Activated CD8-positive, alpha-beta memory T cell treated with anti-CD3 and anti-CD28 coated beads, Interleukin-2, amount 50 U/mL, for 24 hours (primary cell): ENCODE results near the gene ASTN2.

Experiments used
- DNase-seq: peaks from one replicate; pipeline ENCODE4 v3.0.0-alpha.2; 2020; ENCODE audit errors: extremely low read depth

The ASTN2 gene

GRCh38 chr9:117368684-117369230 is 46.1 kb downstream of the ASTN2 start:
- DNase-seq, result no peak

GRCh38 chr9:117365438-117365837 is 49.4 kb downstream of the ASTN2 start:
- DNase-seq, result no peak

GRCh38 chr9:117363006-117363405 is 51.9 kb downstream of the ASTN2 start:
- no peak for DNase-seq

- no peak for DNase-seq
Measured at GRCh38 chr9:117359910-117360309, 54.9 kb downstream of the ASTN2 start.

- DNase-seq, result no peak
Measured at GRCh38 chr9:117355542-117355941, 59.3 kb downstream of the ASTN2 start.

GRCh38 chr9:117354997-117355396 is 59.9 kb downstream of the ASTN2 start:
- DNase-seq, result no peak

- DNase-seq, result no peak
Measured at GRCh38 chr9:117354244-117354847, 60.5 kb downstream of the ASTN2 start.

- DNase-seq, result no peak
Measured at GRCh38 chr9:117344892-117345660, 69.8 kb downstream of the ASTN2 start.

- DNase-seq, result no peak
Measured at GRCh38 chr9:117343427-117343826, 71.4 kb downstream of the ASTN2 start.

- DNase-seq, result no peak
Measured at GRCh38 chr9:117341151-117341550, 73.7 kb downstream of the ASTN2 start.

- DNase-seq, result no peak
Measured at GRCh38 chr9:117340422-117340821, 74.4 kb downstream of the ASTN2 start.

- DNase-seq, result no peak
Measured at GRCh38 chr9:117335837-117336433, 78.9 kb downstream of the ASTN2 start.

GRCh38 chr9:117334101-117334500 is 80.8 kb downstream of the ASTN2 start:
- DNase-seq, result no peak

GRCh38 chr9:117325831-117326230 is 89.0 kb downstream of the ASTN2 start:
- DNase-seq, result no peak

- no peak for DNase-seq
Measured at GRCh38 chr9:117325110-117325731, 89.6 kb downstream of the ASTN2 start.

GRCh38 chr9:117323390-117323789 is 91.5 kb downstream of the ASTN2 start:
- no peak for DNase-seq

- DNase-seq, result no peak
Measured at GRCh38 chr9:117317192-117317591, 97.7 kb downstream of the ASTN2 start.

- DNase-seq, result no peak
Measured at GRCh38 chr9:117315236-117315635, 99.6 kb downstream of the ASTN2 start.

GRCh38 chr9:117313989-117314388 is 100.9 kb downstream of the ASTN2 start:
- no peak for DNase-seq

- no peak for DNase-seq
Measured at GRCh38 chr9:117307701-117308100, 107.2 kb downstream of the ASTN2 start.

GRCh38 chr9:117306032-117306431 is 108.8 kb downstream of the ASTN2 start:
- no peak for DNase-seq

- no peak for DNase-seq
Measured at GRCh38 chr9:117305454-117305853, 109.4 kb downstream of the ASTN2 start.
